Heart left ventricle (tissue), 16 donors: ENCODE data around the gene RAB3GAP2. TPM values are rescaled to one million over a fixed set of nuclear protein-coding genes. Genes with fewer than 3 reads are reported as not detected.

Source experiments
- ATAC-seq, 4 donors: fragments of 200-7000 bp; cut with Tn5 transposase; one replicate each; pipeline ENCODE4 v1.9.1; 2020 to 2022; ENCODE audit warnings: moderate library complexity in 4 of 4, mild to moderate bottlenecking in 3 of 4, moderate number of reproducible peaks in 1 of 4
- DNase-seq, 5 donors: peaks; one replicate each; pipeline ENCODE4 v3.0.0-alpha.2; 2020
- H3K27ac ChIP-seq, 12 donors: fragments of 200-600 bp; sonication (generic) in 4 of 12; one replicate each; pipeline versions ENCODE4 v1.5.0 to v1.8.0; 2016 to 2022; ENCODE audit warnings: mild to moderate bottlenecking in 2 of 12
- H3K27me3 ChIP-seq, 9 donors: fragments of 200-600 bp; sonication (generic) in 2 of 9; one replicate each; pipeline versions ENCODE4 v1.5.1 to v1.8.0; 2016 to 2022; ENCODE audit warnings: mild to moderate bottlenecking in 3 of 9
- H3K36me3 ChIP-seq, 9 donors: fragments of 200-600 bp; sonication (generic) in 2 of 9; one replicate each; pipeline versions ENCODE4 v1.5.0 to v1.8.0; 2018 to 2022; ENCODE audit warnings: mild to moderate bottlenecking in 2 of 9
- H3K4me1 ChIP-seq, 12 donors: fragments of 200-600 bp; sonication (generic) in 4 of 12; one replicate each; pipeline versions ENCODE4 v1.5.0 to v1.8.0; 2016 to 2022; ENCODE audit warnings: mild to moderate bottlenecking in 3 of 12
- H3K4me3 ChIP-seq, 12 donors: fragments of 200-600 bp; sonication (generic) in 4 of 12; one replicate each; pipeline versions ENCODE4 v1.5.0 to v1.8.0; 2017 to 2022; ENCODE audit warnings: mild to moderate bottlenecking in 9 of 12, moderate library complexity in 4 of 12
- H3K9me3 ChIP-seq, 12 donors: fragments of 200-600 bp; sonication (generic) in 4 of 12; one replicate each; pipeline versions ENCODE4 v1.5.0 to v1.8.0; 2016 to 2022; ENCODE audit warnings: mild to moderate bottlenecking in 1 of 12
- POLR2A ChIP-seq, 2 donors: fragments of 450-650 bp; IDR thresholded peaks; one replicate each; pipeline ENCODE4 v1.6.1; 2017; ENCODE audit warnings: antibody characterized with exemption in 2 of 2, mild to moderate bottlenecking in 2 of 2, moderate library complexity in 2 of 2
- WGBS, 4 donors: extraction: QIAGEN DNeasy Blood & Tissue Kit in 2 of 4; methylation state at CpG; one replicate each; pipeline versions ENCODE4 v1.1.5 to v1.1.7; 2013 to 2018; 5-methylcytosine and 5-hydroxymethylcytosine counted together
- intact Hi-C, 10 donors: fragments of 100-400 bp; cut with DNase I; formaldehyde crosslinking; loops; one replicate each; pipeline versions ENCODE4 v1.11.1 to v1.14.2; 2022
- polyA plus RNA-seq, 2 donors: library from polyadenylated mRNA; stranded (reverse); fragments of 200-250 nt; gene quantifications; one replicate each; pipeline ENCODE4 v1.2.3, GENCODE V29; 2013
- total RNA-seq, 9 donors: library from RNA; depleted of rRNA in 2 of 9; stranded (reverse); fragments of >200 nt in 2 of 9; fragmentation: NEBNext Ultra II Directional in 3 of 9; extraction: Animal tissue kit (Norgen Biotek cat#: 25700) in 3 of 9; gene quantifications; one replicate each; pipeline versions ENCODE4 v1.1.0 to v1.2.4, GENCODE V29; 2016 to 2023
- TF ChIP-seq, protein P1 (sequence below), 12 donors: fragments of 200-600 bp; sonication (generic) in 4 of 12; IDR thresholded peaks; one replicate each; pipeline versions ENCODE4 v1.5.0 to v1.8.0; 2018 to 2022; ENCODE audit warnings: antibody characterized with exemption in 12 of 12, mild to moderate bottlenecking in 5 of 12
- donor health status: ischemic (EF 13 %, LVEDD 7.1; RV severe dilation, severe dysfunction).
- donor health status: healthy with polysubstance abuse.
- donor health status: DM: no; HTN: yes; CAD: no.
- donor health status: DM: no; HTN: no; CAD: no.
- donor health status: ischemic (EF 25% LVEDD 6.9; RV normal size, moderate dysfunction).
- donor health status: ischemic (EF 25% LVEDD 5.7; RV mildly dilated, moderate dysfunction).
- donor health status: healthy.
- donor health status: DM: yes; HTN: yes; CAD: no.
- donor health status: ischemic (EF 35%, LVEDD 5.7; RV mildly dilated, moderate dysfunction).
- donor health status: nonischemic (EF 11% LVEDD 7.7; RV severe dilation, severe dysfunction).
- donor health status: DM: yes; HTN: yes; CAD: no.
- donor health status: PGD.
- donor health status: ischemic (EF 29% LVEDD 5.4; RV normal size, mild dysfunction).
- donor health status: nonischemic (EF 23%, LVEDD 6.1; RV moderate dilation, normal function).

The RAB3GAP2 gene
- total and polyA plus RNA-seq, 11 donors = 6.5 to 39.3 (median 24.7) TPM

DNA sequence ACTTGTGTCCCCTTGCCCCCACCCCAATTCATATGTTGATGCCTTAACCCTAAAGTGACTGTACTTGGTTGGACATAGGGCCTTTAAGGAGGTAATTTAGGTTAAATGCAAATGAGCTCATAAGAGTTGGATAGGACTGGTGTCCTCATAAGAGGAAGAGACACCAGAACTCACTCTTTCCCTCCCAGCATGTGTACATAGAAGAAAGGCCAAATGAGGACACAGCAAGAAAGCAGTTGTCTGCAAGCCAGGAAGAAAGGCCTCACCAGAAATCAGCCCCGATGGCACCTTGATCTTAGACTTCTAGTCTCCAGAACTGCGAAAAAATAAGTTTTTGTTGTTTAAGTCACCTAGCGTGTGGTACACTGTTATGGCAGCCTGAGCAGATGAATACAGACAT lies 45.5 kb downstream of the RAB3GAP2 start:
- Histone ChIP-seq H3K9me3 (no peaks in the 10 kb centered on the region), H3K4me1 (peaks cover 0 to 34% (median 9%) of the 10 kb centered on the region in 12 donors), H3K27ac (no peak overlapping the region), H3K27me3 (no peaks in the 10 kb centered on the region), H3K4me3 (no peak overlapping the region), H3K36me3 (peaks cover 0 to 14% (median 8%) of the 10 kb centered on the region in 9 donors)
- ATAC-seq (no peak), DNase-seq (no peak)
- no peak for TF ChIP-seq POLR2A (IDR thresholded peaks at IDR 0.05)
- TF ChIP-seq, protein P1, sequence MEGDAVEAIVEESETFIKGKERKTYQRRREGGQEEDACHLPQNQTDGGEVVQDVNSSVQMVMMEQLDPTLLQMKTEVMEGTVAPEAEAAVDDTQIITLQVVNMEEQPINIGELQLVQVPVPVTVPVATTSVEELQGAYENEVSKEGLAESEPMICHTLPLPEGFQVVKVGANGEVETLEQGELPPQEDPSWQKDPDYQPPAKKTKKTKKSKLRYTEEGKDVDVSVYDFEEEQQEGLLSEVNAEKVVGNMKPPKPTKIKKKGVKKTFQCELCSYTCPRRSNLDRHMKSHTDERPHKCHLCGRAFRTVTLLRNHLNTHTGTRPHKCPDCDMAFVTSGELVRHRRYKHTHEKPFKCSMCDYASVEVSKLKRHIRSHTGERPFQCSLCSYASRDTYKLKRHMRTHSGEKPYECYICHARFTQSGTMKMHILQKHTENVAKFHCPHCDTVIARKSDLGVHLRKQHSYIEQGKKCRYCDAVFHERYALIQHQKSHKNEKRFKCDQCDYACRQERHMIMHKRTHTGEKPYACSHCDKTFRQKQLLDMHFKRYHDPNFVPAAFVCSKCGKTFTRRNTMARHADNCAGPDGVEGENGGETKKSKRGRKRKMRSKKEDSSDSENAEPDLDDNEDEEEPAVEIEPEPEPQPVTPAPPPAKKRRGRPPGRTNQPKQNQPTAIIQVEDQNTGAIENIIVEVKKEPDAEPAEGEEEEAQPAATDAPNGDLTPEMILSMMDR (IDR thresholded peaks at IDR 0.05) = no peak
- WGBS, 4 donors = 80 to 83% (median 81%) methylated on average over 3 of the region's 3 CpGs
- intact Hi-C loops = loop anchor here in 1 of 10 donors (10.0 kb wide), 1 partner anchor 548 kb away; no protein-coding TSS in a partner anchor

DNA sequence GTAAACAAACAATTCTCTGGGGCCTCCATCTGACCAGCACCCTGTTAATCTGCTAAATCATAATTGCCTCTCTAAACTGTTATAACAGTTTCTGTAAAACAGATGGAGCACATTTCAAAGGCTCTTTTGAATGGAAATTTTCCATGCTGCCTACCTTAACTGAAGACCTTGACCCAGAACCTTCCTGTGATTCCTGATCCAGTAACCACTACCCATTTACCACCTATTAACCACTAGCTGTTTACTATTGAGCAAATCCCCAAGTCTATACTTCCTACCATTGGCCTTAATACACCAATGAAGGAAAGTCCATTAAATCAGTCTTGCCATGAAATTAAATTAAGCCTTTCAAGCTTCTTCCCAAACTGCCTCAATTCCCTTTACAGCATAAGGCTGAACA lies 46.3 kb downstream of the RAB3GAP2 start:
- DNase-seq (no peak), ATAC-seq (no peak)
- Histone ChIP-seq H3K36me3 (peaks cover 0 to 8% (median 4%) of the 10 kb centered on the region in 9 donors), H3K9me3 (no peaks in the 10 kb centered on the region), H3K27ac (no peak overlapping the region), H3K4me3 (no peak overlapping the region), H3K27me3 (no peaks in the 10 kb centered on the region), H3K4me1 (peaks cover 0 to 34% (median 9%) of the 10 kb centered on the region in 12 donors)
- TF ChIP-seq, protein P1 (IDR thresholded peaks at IDR 0.05) = no peak
- no peak for TF ChIP-seq POLR2A (IDR thresholded peaks at IDR 0.05)
- intact Hi-C loops = loop anchor here in 1 of 10 donors (10.0 kb wide), 1 partner anchor 549 kb away; no protein-coding TSS in a partner anchor

DNA sequence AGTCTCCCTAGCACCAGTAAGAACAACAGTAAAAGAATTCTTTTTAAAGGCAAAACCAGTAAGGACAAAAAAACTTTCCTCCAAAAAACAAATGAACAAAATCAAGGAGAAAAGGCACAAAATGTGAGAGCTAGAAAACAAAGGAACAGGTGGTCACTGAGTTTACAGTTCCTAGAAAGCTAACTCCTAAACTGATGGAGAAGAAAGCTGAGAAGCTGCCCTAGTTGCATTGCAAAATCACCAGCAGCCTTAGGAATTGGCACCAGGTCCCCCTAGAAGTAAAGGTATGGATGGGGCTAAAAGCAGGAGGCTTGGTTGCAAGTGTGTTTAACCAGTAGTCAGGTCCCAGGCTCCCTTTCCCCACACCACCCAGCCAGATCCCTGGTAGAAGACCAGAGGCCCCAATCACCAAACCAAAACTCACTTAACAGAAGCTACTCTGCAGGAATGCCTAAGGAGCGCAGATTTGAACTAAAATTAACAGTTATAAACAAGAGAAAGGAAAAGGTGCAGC lies 47.6 kb downstream of the RAB3GAP2 start:
- WGBS, 4 donors = 89 to 100% (median 100%) methylated on average over 1 of the region's 1 CpG
- Histone ChIP-seq H3K4me3 (no peak overlapping the region), H3K4me1 (peaks cover 0 to 33% (median 9%) of the 10 kb centered on the region in 12 donors), H3K36me3 (peaks cover 0 to 6% (median 0%) of the 10 kb centered on the region in 9 donors), H3K27me3 (no peaks in the 10 kb centered on the region), H3K9me3 (no peaks in the 10 kb centered on the region), H3K27ac (no peak overlapping the region)
- DNase-seq (no peak), ATAC-seq (no peak)
- intact Hi-C loops = loop anchor here in 1 of 10 donors (10.0 kb wide), 1 partner anchor 550 kb away; no protein-coding TSS in a partner anchor
- no peak for TF ChIP-seq POLR2A (IDR thresholded peaks at IDR 0.05)
- TF ChIP-seq, protein P1 (IDR thresholded peaks at IDR 0.05) = no peak

DNA sequence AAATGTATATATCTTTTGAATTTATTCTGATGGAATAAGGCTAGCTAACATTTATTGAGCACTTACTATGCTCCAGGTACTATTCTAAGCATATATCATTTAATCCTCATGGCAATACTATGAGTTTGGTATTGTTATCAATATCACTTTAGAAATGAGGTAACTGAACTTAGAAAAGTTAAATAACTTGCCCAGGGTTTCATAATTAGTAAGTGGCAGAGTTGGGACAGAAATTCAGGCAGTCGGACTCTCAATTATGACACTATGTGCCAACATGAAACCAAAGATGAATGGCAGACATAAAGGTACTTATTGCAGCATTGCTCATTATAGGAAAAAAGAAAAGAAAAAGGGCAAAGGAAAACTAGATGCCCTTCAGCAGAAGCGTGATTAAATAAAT lies 48.2 kb downstream of the RAB3GAP2 start:
- intact Hi-C loops = loop anchor here in 1 of 10 donors (10.0 kb wide), 1 partner anchor 551 kb away; no protein-coding TSS in a partner anchor
- Histone ChIP-seq H3K4me1 (peaks cover 0 to 32% (median 11%) of the 10 kb centered on the region in 12 donors), H3K9me3 (no peaks in the 10 kb centered on the region), H3K27me3 (no peaks in the 10 kb centered on the region), H3K27ac (no peak overlapping the region), H3K4me3 (no peak overlapping the region), H3K36me3 (peaks cover 0 to 6% (median 0%) of the 10 kb centered on the region in 9 donors)
- no peak for ATAC-seq
- TF ChIP-seq, protein P1 (IDR thresholded peaks at IDR 0.05) = no peak
- no peak for TF ChIP-seq POLR2A (IDR thresholded peaks at IDR 0.05)
- WGBS, 4 donors = 95 to 100% (median 97%) methylated on average over 2 of the region's 2 CpGs
- no peak for DNase-seq
